RWPE2 (cell line): ENCODE measurements around the gene FEM1A.

Source experiments
- ATAC-seq: fragments of 200-7000 bp; cut with Tn5 transposase; 3 replicates; pipeline ENCODE4 v1.9.1; 2021; ENCODE audit warnings: low read depth
- DNase-seq: peaks from one replicate; pipeline ENCODE4 v3.0.0-alpha.2; 2020; ENCODE audit warnings: low spot score
- H3K27ac ChIP-seq: fragments of 450-650 bp; 2 replicates; pipeline ENCODE4 v1.5.1; 2017; ENCODE audit warnings: mild to moderate bottlenecking; ENCODE audit not compliant: poor library complexity, severe bottlenecking
- H3K27me3 ChIP-seq: fragments of 250-450 bp; sonication (Bioruptor Pico); 2 replicates; pipeline ENCODE4 v1.5.1; 2021; ENCODE audit warnings: mild to moderate bottlenecking, moderate library complexity; ENCODE audit not compliant: insufficient read depth, poor library complexity, severe bottlenecking
- H3K36me3 ChIP-seq: fragments of 250-450 bp; sonication (Bioruptor Pico); 2 replicates; pipeline ENCODE4 v1.5.1; 2020; ENCODE audit warnings: low read depth, mild to moderate bottlenecking, moderate library complexity
- H3K4me1 ChIP-seq: fragments of 250-450 bp; sonication (Bioruptor Pico); 2 replicates; pipeline ENCODE4 v1.5.1; 2021; ENCODE audit warnings: mild to moderate bottlenecking, moderate library complexity; ENCODE audit not compliant: insufficient read depth, poor library complexity, severe bottlenecking
- H3K4me3 ChIP-seq: fragments of 250-450 bp; sonication (Bioruptor Pico); 2 replicates; pipeline ENCODE4 v1.5.1; 2021; ENCODE audit warnings: mild to moderate bottlenecking, moderate library complexity; ENCODE audit not compliant: severe bottlenecking
- H3K9me3 ChIP-seq: fragments of 250-450 bp; sonication (Bioruptor Pico); 2 replicates; pipeline ENCODE4 v1.5.1; 2021; ENCODE audit warnings: mild to moderate bottlenecking, moderate library complexity; ENCODE audit not compliant: severe bottlenecking
- CTCF ChIP-seq: fragments of 450-650 bp; IDR thresholded peaks from one replicate; pipeline ENCODE4 v1.5.1; 2017; ENCODE audit warnings: mild to moderate bottlenecking, moderate library complexity; ENCODE audit not compliant: poor library complexity, severe bottlenecking

Gene FEM1A

GRCh38 chr19:4811328-4812131 is 20.0 kb downstream of the FEM1A start:
- Histone ChIP-seq H3K4me3 (no peak overlapping the region), H3K27ac (peak overlapping the region; percentile 98), H3K27me3 (no peaks in the 10 kb centered on the region), H3K9me3 (no peaks in the 10 kb centered on the region), H3K36me3 (peaks cover 8% of the 10 kb centered on the region), H3K4me1 (peaks cover 9% of the 10 kb centered on the region)
- DNase-seq (no peak), ATAC-seq (0 out of 3 replicates have a peak, but pooled peaks have one; percentile 8)
- TF ChIP-seq CTCF: peak; percentile 74

GRCh38 chr19:4814625-4815425 is 23.3 kb downstream of the FEM1A start:
- ATAC-seq (no peak), DNase-seq (no peak)
- H3K9me3 ChIP-seq: no peaks in the 10 kb centered on the region
- H3K27ac ChIP-seq: peak overlapping the region; percentile 98
- peaks cover 9% of the 10 kb centered on the region for H3K4me1 ChIP-seq
- no peak overlapping the region for H3K4me3 ChIP-seq
- H3K27me3 ChIP-seq: no peaks in the 10 kb centered on the region
- TF ChIP-seq CTCF: no peak
- H3K36me3 ChIP-seq: peaks cover 13% of the 10 kb centered on the region

- H3K9me3 ChIP-seq: no peaks in the 10 kb centered on the region
- H3K4me1 ChIP-seq: peaks cover 9% of the 10 kb centered on the region
- H3K27ac ChIP-seq: peak overlapping the region; percentile 98
- DNase-seq (peak; percentile 91), ATAC-seq (peak; percentile 60)
- H3K27me3 ChIP-seq: no peaks in the 10 kb centered on the region
- H3K4me3 ChIP-seq: no peak overlapping the region
- peaks cover 13% of the 10 kb centered on the region for H3K36me3 ChIP-seq
- no peak for TF ChIP-seq CTCF
Observed at GRCh38 chr19:4815426-4816201, 24.1 kb downstream of the FEM1A start.

GRCh38 chr19:4816202-4816949 is 24.8 kb downstream of the FEM1A start:
- TF ChIP-seq CTCF: no peak
- H3K4me3 ChIP-seq: no peak overlapping the region
- H3K9me3 ChIP-seq: no peaks in the 10 kb centered on the region
- no peak for DNase-seq
- H3K36me3 ChIP-seq: peaks cover 13% of the 10 kb centered on the region
- no peaks in the 10 kb centered on the region for H3K27me3 ChIP-seq
- H3K4me1 ChIP-seq: peaks cover 9% of the 10 kb centered on the region
- ATAC-seq: no peak
- H3K27ac ChIP-seq: peak overlapping the region; percentile 98
